GM19351 (cell line): ENCODE data around the gene DPH1.

Source experiments
- ATAC-seq: cut with Tn5 transposase; IDR thresholded peaks from one replicate; pipeline ENCODE4 v1.9.1; 2021; ENCODE audit warnings: mild to moderate bottlenecking, moderate library complexity; ENCODE audit not compliant: unreplicated experiment

Gene DPH1

GRCh38 chr17:2075336-2076086 is 45.6 kb downstream of the DPH1 start:
- no peak for ATAC-seq

- ATAC-seq = no peak
These were observed 46.4 kb downstream of the DPH1 start for GRCh38 chr17:2076087-2076984.

- ATAC-seq = no peak
These were observed 47.1 kb downstream of the DPH1 start for GRCh38 chr17:2077040-2077439.

GRCh38 chr17:2081564-2081963 is 51.6 kb downstream of the DPH1 start:
- no peak for ATAC-seq

GRCh38 chr17:2082003-2082781 is 52.2 kb downstream of the DPH1 start:
- no peak for ATAC-seq

GRCh38 chr17:2083613-2084035 is 53.7 kb downstream of the DPH1 start:
- peak; percentile 45 for ATAC-seq

- no peak for ATAC-seq
These were observed 54.2 kb downstream of the DPH1 start for GRCh38 chr17:2084036-2084765.

- no peak for ATAC-seq
These were observed 55.1 kb downstream of the DPH1 start for GRCh38 chr17:2084766-2085647.

GRCh38 chr17:2085648-2085949 is 55.6 kb downstream of the DPH1 start:
- no peak for ATAC-seq

- no peak for ATAC-seq
These were observed 56.4 kb downstream of the DPH1 start for GRCh38 chr17:2086306-2086705.

GRCh38 chr17:2087597-2088211 is 57.8 kb downstream of the DPH1 start:
- ATAC-seq = peak; percentile 44

GRCh38 chr17:2089021-2089422 is 59.1 kb downstream of the DPH1 start:
- ATAC-seq = peak; percentile 14

GRCh38 chr17:2090210-2090641 is 60.3 kb downstream of the DPH1 start:
- no peak for ATAC-seq

GRCh38 chr17:2090804-2091534 is 61.0 kb downstream of the DPH1 start:
- ATAC-seq = no peak

GRCh38 chr17:2092253-2092652 is 62.3 kb downstream of the DPH1 start:
- no peak for ATAC-seq

GRCh38 chr17:2093349-2093748 is 63.4 kb downstream of the DPH1 start:
- no peak for ATAC-seq
